ENCODE results near the gene BRSK1. TPM values are rescaled to one million over a fixed set of nuclear protein-coding genes. Genes with fewer than 3 reads are reported as not detected.

The BRSK1 gene
- polyA plus RNA-seq, 1 experiment: 12.8 TPM

GRCh38 chr19:55309448-55309847, 25.7 kb downstream of the BRSK1 start:
- ChIA-PET POLR2A (no interaction called here), CTCF (interaction anchor here (1.8 kb wide), 1 partner anchor 30 kb away, joined by 5 read pairs; the partner anchor contains the start of gene KMT5C)
- Histone ChIP-seq H3K27me3 (ENCODE audit: control insufficient read depth, insufficient read depth, low read length) (no peaks in the 10 kb centered on the region), H3K4me3 (ENCODE audit: low read depth, low read length) (no peak overlapping the region), H3K36me3 (ENCODE audit: control insufficient read depth, insufficient read depth, low read length) (peaks cover 17% of the 10 kb centered on the region)
- TF ChIP-seq CTCF (IDR thresholded peaks at IDR 0.05; ENCODE audit: insufficient read depth, low read depth, low read length): no peak
- no peak for DNase-seq (ENCODE audit: low read depth)

GRCh38 chr19:55310498-55310897, 26.7 kb downstream of the BRSK1 start:
- POLR2A ChIA-PET: no interaction called here
- no peak overlapping the region for H3K4me3 ChIP-seq (ENCODE audit: low read depth, low read length)
- no peak for DNase-seq (ENCODE audit: low read depth)
- no peaks in the 10 kb centered on the region for H3K27me3 ChIP-seq (ENCODE audit: control insufficient read depth, insufficient read depth, low read length)
- CTCF ChIA-PET: interaction anchor here (1.8 kb wide), 1 partner anchor 29 kb away, joined by 5 read pairs; the partner anchor contains the start of gene KMT5C
- TF ChIP-seq CTCF (IDR thresholded peaks at IDR 0.05; ENCODE audit: insufficient read depth, low read depth, low read length): no peak
- H3K36me3 ChIP-seq (ENCODE audit: control insufficient read depth, insufficient read depth, low read length): peaks cover 16% of the 10 kb centered on the region

- TF ChIP-seq CTCF (IDR thresholded peaks at IDR 0.05; ENCODE audit: insufficient read depth, low read depth, low read length): no peak
- no peak for DNase-seq (ENCODE audit: low read depth)
- ChIA-PET POLR2A (no interaction called here), CTCF (interaction anchor here (2.2 kb wide), 1 partner anchor 9 kb away, joined by 21 read pairs; no protein-coding TSS in a partner anchor)
- no peak overlapping the region for H3K4me3 ChIP-seq (ENCODE audit: low read depth, low read length)
- no peaks in the 10 kb centered on the region for H3K27me3 ChIP-seq (ENCODE audit: control insufficient read depth, insufficient read depth, low read length)
- H3K36me3 ChIP-seq (ENCODE audit: control insufficient read depth, insufficient read depth, low read length): peaks cover 9% of the 10 kb centered on the region
Measured at GRCh38 chr19:55311397-55311796, 27.6 kb downstream of the BRSK1 start.

- no peaks in the 10 kb centered on the region for H3K27me3 ChIP-seq (ENCODE audit: control insufficient read depth, insufficient read depth, low read length)
- DNase-seq (ENCODE audit: low read depth): no peak
- CTCF ChIA-PET: interaction anchor here (1.5 to 2.2 kb wide), 2 partner anchors 10 to 72 kb away, joined by 3 to 21 read pairs; partner anchors contain the start of gene TMEM238
- H3K4me3 ChIP-seq (ENCODE audit: low read depth, low read length): no peak overlapping the region
- POLR2A ChIA-PET: no interaction called here
- H3K36me3 ChIP-seq (ENCODE audit: control insufficient read depth, insufficient read depth, low read length): peaks cover 5% of the 10 kb centered on the region
- TF ChIP-seq CTCF (IDR thresholded peaks at IDR 0.05; ENCODE audit: insufficient read depth, low read depth, low read length): no peak
Measured at GRCh38 chr19:55311797-55312196, 28.0 kb downstream of the BRSK1 start.

- ChIA-PET POLR2A (no interaction called here), CTCF (interaction anchor here (1.2 to 2.2 kb wide), 4 partner anchors 11 to 105 kb away, joined by 3 to 21 read pairs (median 5); partner anchors contain the start of gene TMEM238)
- Histone ChIP-seq H3K4me3 (ENCODE audit: low read depth, low read length) (no peak overlapping the region), H3K27me3 (ENCODE audit: control insufficient read depth, insufficient read depth, low read length) (no peaks in the 10 kb centered on the region), H3K36me3 (ENCODE audit: control insufficient read depth, insufficient read depth, low read length) (peaks cover 4% of the 10 kb centered on the region)
- no peak for DNase-seq (ENCODE audit: low read depth)
- no peak for TF ChIP-seq CTCF (IDR thresholded peaks at IDR 0.05; ENCODE audit: insufficient read depth, low read depth, low read length)
Measured at GRCh38 chr19:55312621-55313512, 29.1 kb downstream of the BRSK1 start.

Measured in BJ (cell line).